GM13977 (cell line): Measurements from ENCODE around the gene MAK.

ENCODE experiments used
- DNase-seq: peaks from one replicate; pipeline ENCODE4 v3.0.0; 2012; ENCODE audit warnings: low spot score
- CTCF ChIP-seq: IDR thresholded peaks from 2 replicates; pipeline ENCODE4 v1.5.1; 2012; ENCODE audit warnings: mild to moderate bottlenecking, control low read depth; ENCODE audit not compliant: insufficient read depth; ENCODE audit errors: extremely low read depth, missing control alignments
- in situ Hi-C: fragments of 300-500 bp; cut with MboI; formaldehyde crosslinking; loops from one replicate; pipeline ENCODE4 v1.12.0; 2022; ENCODE audit warnings: low sequenced_read_pairs, low pct_unique_long_range_greater_than_20kb, mixed read lengths, inconsistent platforms; ENCODE audit not compliant: unreplicated experiment

MAK gene

GRCh38 chr6:10801224-10801848 lies 37.0 kb downstream of the MAK start:
- peak; percentile 94 for TF ChIP-seq CTCF
- peak; percentile 76 for DNase-seq
- in situ Hi-C loops = no loop called here

- TF ChIP-seq CTCF = no peak
- DNase-seq = no peak
- in situ Hi-C loops = no loop called here
Measured at GRCh38 chr6:10800810-10801209, 37.5 kb downstream of the MAK start.

GRCh38 chr6:10794239-10794638 lies 44.1 kb downstream of the MAK start:
- no peak for DNase-seq
- no peak for TF ChIP-seq CTCF
- in situ Hi-C loops = loop anchor here (10.0 kb wide), 2 partner anchors 289 to 319 kb away; no protein-coding TSS in a partner anchor

- in situ Hi-C loops = loop anchor here (10.0 kb wide), 2 partner anchors 289 to 319 kb away; no protein-coding TSS in a partner anchor
- no peak for DNase-seq
- TF ChIP-seq CTCF = no peak
Measured at GRCh38 chr6:10793695-10794094, 44.6 kb downstream of the MAK start.

- TF ChIP-seq CTCF = no peak
- in situ Hi-C loops = loop anchor here (10.0 kb wide), 2 partner anchors 288 to 318 kb away; no protein-coding TSS in a partner anchor
- DNase-seq = no peak
Measured at GRCh38 chr6:10793035-10793434, 45.3 kb downstream of the MAK start.

- in situ Hi-C loops = loop anchor here (10.0 kb wide), 2 partner anchors 287 to 317 kb away; no protein-coding TSS in a partner anchor
- TF ChIP-seq CTCF = no peak
- no peak for DNase-seq
Measured at GRCh38 chr6:10792101-10792500, 46.2 kb downstream of the MAK start.

GRCh38 chr6:10791673-10792072 lies 46.7 kb downstream of the MAK start:
- no peak for DNase-seq
- no peak for TF ChIP-seq CTCF
- in situ Hi-C loops = loop anchor here (10.0 kb wide), 2 partner anchors 287 to 317 kb away; no protein-coding TSS in a partner anchor
